Sigmoid colon (tissue), 7 donors: Measurements from ENCODE around the gene FRY. TPM values are rescaled to one million over a fixed set of nuclear protein-coding genes. Genes with fewer than 3 reads are reported as not detected.

Experiments used
- DNase-seq: peaks from one replicate; pipeline ENCODE4 v3.0.0-alpha.2; 2019
- H3K27ac ChIP-seq, 4 donors: fragments of 200-600 bp; sonication (generic); one replicate each; pipeline ENCODE4 v1.5.1; 2016 to 2019; ENCODE audit warnings: mild to moderate bottlenecking in 1 of 4
- H3K27me3 ChIP-seq, 3 donors: fragments of 200-600 bp; sonication (generic); one replicate each; pipeline ENCODE4 v1.5.1; 2019; ENCODE audit warnings: mild to moderate bottlenecking in 1 of 3
- H3K36me3 ChIP-seq, 4 donors: fragments of 200-600 bp; sonication (generic); one replicate each; pipeline ENCODE4 v1.5.1; 2016 to 2019
- H3K4me1 ChIP-seq, 4 donors: fragments of 200-600 bp; sonication (generic); one replicate each; pipeline ENCODE4 v1.5.1; 2017 to 2019
- H3K4me3 ChIP-seq, 4 donors: fragments of 200-600 bp; sonication (generic); one replicate each; pipeline ENCODE4 v1.5.1; 2017 to 2019; ENCODE audit warnings: mild to moderate bottlenecking in 2 of 4, moderate library complexity in 1 of 4
- H3K9me3 ChIP-seq, 4 donors: fragments of 200-600 bp in 3 of 4; sonication (generic) in 3 of 4; one replicate each; pipeline versions ENCODE4 v1.5.1 to v1.6.1; 2013 to 2019
- CTCF ChIP-seq, 4 experiments: fragments of 450-650 bp in 3 of 4; fragments of 200-600 bp in 1 of 4; IDR thresholded peaks; one replicate each; pipeline ENCODE4 v1.5.1; 2016 to 2019; ENCODE audit warnings: antibody characterized with exemption in 4 of 4, mild to moderate bottlenecking in 3 of 4, moderate library complexity in 2 of 4
- EP300 ChIP-seq, 4 donors: sonication (generic); formaldehyde crosslinking; IDR thresholded peaks; one replicate each; pipeline ENCODE4 v1.6.1; 2017; ENCODE audit warnings: antibody characterized with exemption in 4 of 4
- POLR2A ChIP-seq, 2 donors: fragments of 450-650 bp; IDR thresholded peaks; one replicate each; pipeline ENCODE4 v1.6.1; 2016; ENCODE audit warnings: antibody characterized with exemption in 2 of 2, mild to moderate bottlenecking in 2 of 2, moderate library complexity in 2 of 2
- POLR2AphosphoS5 ChIP-seq, 4 donors: sonication (generic); formaldehyde crosslinking; IDR thresholded peaks; one replicate each; pipeline ENCODE4 v1.6.1; 2017; ENCODE audit warnings: antibody characterized with exemption in 4 of 4
- WGBS, 2 donors: extraction: QIAGEN DNeasy Blood & Tissue Kit; methylation state at CpG; one replicate each; pipeline ENCODE4 v1.1.7; 2013; 5-methylcytosine and 5-hydroxymethylcytosine counted together
- intact Hi-C: fragments of 100-400 bp; cut with DNase I; formaldehyde crosslinking; loops from one replicate; pipeline ENCODE4 v1.15.1; 2023
- polyA plus RNA-seq, 3 donors: library from polyadenylated mRNA; stranded (reverse); fragments of 200-250 nt; gene quantifications; one replicate each; pipeline ENCODE4 v1.2.3, GENCODE V29; 2013
- total RNA-seq, 4 donors: library from RNA; depleted of rRNA; stranded (reverse); fragments of >200 nt; gene quantifications; one replicate each; pipeline ENCODE4 v1.1.0, GENCODE V29; 2016
- donor health status: healthy with polysubstance abuse.
- donor health status: Bipolar disorder and iron deficiency.
- donor health status: healthy.

FRY gene
- total and polyA plus RNA-seq, 7 donors = 1.4 to 118 (median 26.7) TPM

GRCh38 chr13:32314271-32315237, 283.0 kb downstream of the FRY start:
- H3K9me3 ChIP-seq = no peaks in the 10 kb centered on the region
- intact Hi-C loops = loop anchor here (5.0 kb wide), 2 partner anchors 113 to 162 kb away; partner anchors contain the start of gene N4BP2L1
- TF ChIP-seq EP300 (IDR thresholded peaks at IDR 0.05) (no peak), POLR2AphosphoS5 (IDR thresholded peaks at IDR 0.05) (no peak), CTCF (IDR thresholded peaks at IDR 0.05) (no peak), POLR2A (IDR thresholded peaks at IDR 0.05) (no peak)
- H3K4me1 ChIP-seq = peaks cover 0 to 15% (median 10%) of the 10 kb centered on the region in 4 donors
- DNase-seq = peak; percentile 78
- H3K27me3 ChIP-seq = no peaks in the 10 kb centered on the region
- H3K27ac ChIP-seq = peak overlapping the region; percentile 90 to 93 (median 92)
- 73 to 80% methylated on average over 32 of the region's 32 CpGs for WGBS, 2 donors
- no peaks in the 10 kb centered on the region for H3K36me3 ChIP-seq
- H3K4me3 ChIP-seq = peak overlapping the region; percentile 53 to 90 (median 76)

- intact Hi-C loops = loop anchor here (5.0 kb wide), 2 partner anchors 112 to 163 kb away; partner anchors contain the start of gene N4BP2L1
- WGBS, 2 donors = 1% methylated on average over 60 of the region's 60 CpGs
- peak in 1 of 4 donors; percentile 18 for TF ChIP-seq EP300 (IDR thresholded peaks at IDR 0.05)
- peak; percentile 65 to 89 (median 88) for TF ChIP-seq POLR2AphosphoS5 (IDR thresholded peaks at IDR 0.05)
- peak; percentile 46 to 61 for TF ChIP-seq POLR2A (IDR thresholded peaks at IDR 0.05)
- no peak for TF ChIP-seq CTCF (IDR thresholded peaks at IDR 0.05)
- Histone ChIP-seq H3K9me3 (no peaks in the 10 kb centered on the region), H3K4me1 (peaks cover 0 to 11% (median 6%) of the 10 kb centered on the region in 4 donors), H3K36me3 (no peaks in the 10 kb centered on the region), H3K4me3 (peak within 1 kb of the TSS; percentile 53 to 90 (median 76)), H3K27ac (peak within 1 kb of the TSS; percentile 90 to 93 (median 92)), H3K27me3 (no peaks in the 10 kb centered on the region)
- peak; percentile 94 for DNase-seq
Observed at GRCh38 chr13:32315238-32316027, 283.9 kb downstream of the FRY start, which contains the start of the genes BRCA2 and ZAR1L. Gene BRCA2, plus strand, starts transcription at chr13:32315508. Its CDS starts 953 bp downstream, at chr13:32316461. Gene ZAR1L, minus strand, starts transcription at chr13:32315363. Its CDS starts 3,438 bp downstream, at chr13:32311925.

GRCh38 chr13:32316028-32316339, 284.4 kb downstream of the FRY start:
- 0% methylated on average over 13 of the region's 13 CpGs for WGBS, 2 donors
- Histone ChIP-seq H3K27me3 (no peaks in the 10 kb centered on the region), H3K27ac (peak overlapping the region; percentile 90 to 93 (median 92)), H3K4me1 (peaks cover 0 to 11% (median 6%) of the 10 kb centered on the region in 4 donors), H3K9me3 (no peaks in the 10 kb centered on the region), H3K36me3 (no peaks in the 10 kb centered on the region), H3K4me3 (peak overlapping the region; percentile 53 to 90 (median 76))
- DNase-seq = no peak
- TF ChIP-seq POLR2AphosphoS5 (IDR thresholded peaks at IDR 0.05) = peak in 1 of 4 donors; percentile 5
- TF ChIP-seq EP300 (IDR thresholded peaks at IDR 0.05) = no peak
- intact Hi-C loops = loop anchor here (5.0 kb wide), 2 partner anchors 111 to 164 kb away; partner anchors contain the start of gene N4BP2L1

- H3K4me3 ChIP-seq = peak overlapping the region in 1 of 4 donors; percentile 87
- no peaks in the 10 kb centered on the region for H3K36me3 ChIP-seq
- intact Hi-C loops = loop anchor here (5.0 kb wide), 2 partner anchors 111 to 164 kb away; partner anchors contain the start of gene N4BP2L1
- no peak for TF ChIP-seq EP300 (IDR thresholded peaks at IDR 0.05)
- no peak for TF ChIP-seq POLR2AphosphoS5 (IDR thresholded peaks at IDR 0.05)
- TF ChIP-seq CTCF (IDR thresholded peaks at IDR 0.05) = no peak
- TF ChIP-seq POLR2A (IDR thresholded peaks at IDR 0.05) = no peak
- no peaks in the 10 kb centered on the region for H3K9me3 ChIP-seq
- peaks cover 0 to 11% (median 6%) of the 10 kb centered on the region in 4 donors for H3K4me1 ChIP-seq
- WGBS, 2 donors = 29 to 47% methylated on average over 6 of the region's 6 CpGs
- H3K27me3 ChIP-seq = no peaks in the 10 kb centered on the region
- no peak for DNase-seq
- H3K27ac ChIP-seq = peak overlapping the region in 3 of 4 donors; percentile 90 to 93 (median 91)
Observed at GRCh38 chr13:32316501-32316900, 284.9 kb downstream of the FRY start.
